HG03558 (cell line): ENCODE data around the gene SMTNL2.

Experiments
- ATAC-seq: cut with Tn5 transposase; IDR thresholded peaks from one replicate; pipeline ENCODE4 v1.9.1; 2021; ENCODE audit warnings: moderate number of reproducible peaks; ENCODE audit not compliant: unreplicated experiment; ENCODE audit errors: extremely low read depth

SMTNL2 gene

DNA sequence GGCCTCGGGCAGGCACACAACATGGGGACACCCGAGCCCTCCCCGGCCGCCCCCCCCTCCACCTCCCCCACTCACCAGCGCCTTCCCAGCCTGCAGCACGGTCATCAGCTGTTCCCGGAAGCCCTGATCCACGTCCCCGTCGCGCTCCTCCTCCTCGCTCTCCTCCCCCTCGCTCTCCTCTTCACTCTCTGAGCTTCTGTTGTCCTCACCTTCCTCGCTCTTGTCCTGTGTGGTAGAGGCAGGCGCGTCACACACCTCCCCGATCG lies 39.4 kb upstream of the SMTNL2 start:
- no peak for ATAC-seq

DNA sequence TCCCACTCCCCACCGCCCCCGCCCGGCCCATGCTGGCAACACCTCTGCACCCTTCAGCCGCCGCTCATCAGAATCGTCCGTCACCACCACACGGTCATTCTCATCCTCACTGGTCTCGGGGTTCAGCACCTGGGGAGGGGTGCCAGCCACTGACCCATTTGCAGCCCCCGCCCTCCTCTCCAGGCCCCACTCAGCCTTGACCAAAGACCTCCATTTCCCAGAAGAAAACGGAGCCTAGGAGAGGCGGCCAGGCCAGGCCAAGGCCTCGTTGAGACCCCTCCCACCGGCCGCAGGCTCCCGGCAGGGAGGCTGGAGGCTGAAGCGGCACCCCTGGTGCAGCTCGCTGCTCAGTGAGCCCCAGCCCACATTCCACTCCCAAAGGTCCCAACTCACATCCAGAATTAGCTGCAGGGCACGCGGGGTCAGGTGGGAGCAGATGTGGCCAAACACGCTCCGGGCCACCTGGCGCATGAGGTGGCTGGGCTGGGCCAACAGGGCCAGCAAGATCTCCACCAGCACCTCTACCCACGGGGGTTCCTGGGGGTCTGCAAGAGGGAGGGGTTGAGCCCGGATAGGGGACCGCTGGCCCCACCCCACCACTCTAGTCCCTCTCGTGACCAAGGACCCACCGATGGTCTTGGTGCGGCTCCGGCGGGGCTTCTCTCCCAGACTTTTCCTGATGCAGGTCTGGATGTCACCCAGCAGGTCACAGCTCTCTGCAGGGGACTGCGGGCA lies 38.9 kb upstream of the SMTNL2 start:
- no peak for ATAC-seq

DNA sequence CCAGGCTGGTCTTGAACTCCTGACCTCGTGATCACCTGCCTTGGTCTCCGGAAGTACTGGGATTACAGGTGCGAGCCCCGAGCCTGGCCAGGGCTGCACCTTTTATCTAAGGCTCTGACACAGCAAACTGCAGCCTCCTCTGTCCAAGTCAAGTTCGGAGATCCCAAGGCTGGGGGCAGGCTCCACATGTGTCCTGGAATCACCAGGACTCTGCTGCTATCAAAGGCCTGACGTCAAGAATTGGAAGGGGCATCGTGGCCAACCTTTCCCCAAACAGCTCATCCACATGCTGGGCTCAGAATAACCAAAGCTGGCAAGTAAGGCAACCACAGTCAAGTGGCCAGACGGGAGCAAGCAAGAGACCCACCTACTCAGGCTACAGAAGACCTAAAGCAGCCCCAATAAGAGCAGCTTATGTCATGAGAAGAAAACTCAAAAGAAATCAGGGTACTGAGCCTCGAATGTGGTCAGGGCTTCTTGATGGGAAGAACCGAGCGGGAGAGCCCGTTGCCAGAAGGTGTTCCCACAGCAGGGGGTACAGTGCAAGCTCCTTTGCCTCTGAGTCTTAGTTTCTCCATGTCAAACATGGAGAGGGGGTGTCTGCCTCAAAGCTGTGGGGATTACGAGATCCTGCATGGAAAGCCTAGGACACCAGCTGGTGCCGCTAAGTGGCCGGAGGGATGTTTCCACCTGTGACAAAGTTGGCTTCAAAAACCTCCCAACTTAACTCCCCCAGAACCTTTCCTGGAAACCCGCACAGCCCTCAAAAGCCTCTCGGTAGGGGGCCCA lies 37.0 kb upstream of the SMTNL2 start:
- ATAC-seq, result no peak

DNA sequence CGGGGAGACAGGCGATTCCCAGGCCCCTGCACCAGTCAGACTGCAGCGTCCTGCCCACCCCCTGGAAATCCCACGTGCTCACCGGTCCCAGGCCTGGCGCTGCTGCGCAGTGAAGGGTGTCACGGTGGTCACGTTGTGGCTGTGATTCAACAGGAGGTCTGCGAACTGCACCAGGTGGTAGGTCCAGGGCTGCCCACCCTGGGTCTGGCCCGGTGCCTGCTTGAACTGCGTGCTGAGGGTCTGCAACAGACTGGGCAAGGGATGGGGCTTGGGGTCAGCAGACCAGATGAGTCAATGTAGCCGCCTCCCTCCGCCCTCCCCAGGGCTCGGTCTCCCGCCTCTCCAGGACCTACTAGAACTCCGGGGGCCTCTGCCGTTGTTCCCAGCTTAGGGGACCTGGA lies 36.3 kb upstream of the SMTNL2 start:
- ATAC-seq, result no peak

DNA sequence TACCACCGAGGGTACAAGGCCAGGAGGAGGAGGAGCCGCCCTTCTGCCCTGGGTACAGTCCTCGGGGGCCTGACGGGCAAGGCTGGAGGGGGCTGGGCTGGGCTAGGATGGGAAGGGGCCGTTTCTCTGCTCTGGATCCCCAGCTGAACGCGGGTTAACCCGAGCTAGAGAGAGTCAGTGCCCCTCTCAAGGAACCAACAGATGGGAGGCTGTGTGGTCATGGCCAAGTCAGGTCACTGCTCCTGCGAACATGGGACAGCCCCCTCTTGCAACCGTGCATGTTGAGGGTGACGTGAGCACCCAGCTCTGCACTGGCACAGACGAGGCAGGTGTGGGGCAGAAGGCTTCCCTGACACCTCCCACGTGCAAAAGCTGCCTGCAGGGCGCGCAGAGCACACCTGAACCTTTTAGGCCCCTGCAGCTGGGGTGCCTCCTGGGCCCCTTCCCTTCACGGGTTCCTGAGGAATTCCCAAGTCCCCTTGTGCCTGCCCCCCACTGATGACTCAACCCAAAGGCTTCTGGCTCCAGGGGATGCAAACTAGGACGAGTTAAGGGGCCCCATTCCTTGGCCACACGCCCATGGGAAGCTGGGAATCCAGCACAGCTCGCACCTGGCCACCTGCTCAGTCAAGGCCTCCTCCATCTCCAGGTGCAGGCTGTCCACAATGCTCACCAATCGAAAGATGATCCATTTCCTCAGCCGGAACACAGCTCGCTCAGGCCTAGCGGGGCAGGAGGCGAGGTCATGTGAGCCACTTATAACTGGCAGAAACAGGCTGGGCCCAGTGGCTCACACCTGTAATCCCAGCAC lies 35.4 kb upstream of the SMTNL2 start:
- ATAC-seq, result no peak

DNA sequence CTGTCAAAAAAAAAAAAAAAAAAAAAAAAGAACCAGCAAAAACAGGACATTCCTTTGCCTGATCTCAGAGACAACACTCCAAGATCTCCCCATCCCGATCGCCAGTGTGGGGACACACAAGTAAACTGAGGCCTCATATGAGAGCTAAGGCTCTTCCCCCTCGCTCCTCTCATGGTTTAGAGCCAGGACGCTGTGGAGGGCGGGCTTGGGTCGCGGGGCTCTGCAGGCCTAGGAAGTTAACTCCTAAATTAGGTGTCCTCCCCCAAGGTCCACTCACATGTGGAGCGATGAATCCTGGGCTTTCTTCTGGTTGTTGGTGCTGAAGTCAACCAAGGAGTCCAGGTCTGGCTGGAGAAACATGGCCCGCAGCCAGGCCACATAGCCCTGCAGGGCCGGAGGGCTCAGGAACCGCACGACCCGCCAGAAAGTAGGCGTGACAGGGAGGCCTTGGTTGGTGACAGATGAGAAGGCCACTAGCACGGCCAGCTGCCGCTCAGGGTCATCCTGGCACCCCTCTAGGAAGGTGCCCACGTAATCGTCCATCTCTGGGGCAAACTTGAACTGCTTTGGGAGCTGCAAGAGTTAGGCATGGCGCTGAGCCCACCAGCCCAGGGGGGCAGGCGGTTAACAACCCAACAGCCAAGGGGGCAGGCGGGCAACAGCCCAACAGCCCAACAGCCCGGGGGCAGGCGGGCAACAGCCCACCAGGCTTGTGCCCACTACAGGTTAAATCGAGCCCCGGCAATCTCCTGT lies 34.4 kb upstream of the SMTNL2 start:
- ATAC-seq, result no peak

DNA sequence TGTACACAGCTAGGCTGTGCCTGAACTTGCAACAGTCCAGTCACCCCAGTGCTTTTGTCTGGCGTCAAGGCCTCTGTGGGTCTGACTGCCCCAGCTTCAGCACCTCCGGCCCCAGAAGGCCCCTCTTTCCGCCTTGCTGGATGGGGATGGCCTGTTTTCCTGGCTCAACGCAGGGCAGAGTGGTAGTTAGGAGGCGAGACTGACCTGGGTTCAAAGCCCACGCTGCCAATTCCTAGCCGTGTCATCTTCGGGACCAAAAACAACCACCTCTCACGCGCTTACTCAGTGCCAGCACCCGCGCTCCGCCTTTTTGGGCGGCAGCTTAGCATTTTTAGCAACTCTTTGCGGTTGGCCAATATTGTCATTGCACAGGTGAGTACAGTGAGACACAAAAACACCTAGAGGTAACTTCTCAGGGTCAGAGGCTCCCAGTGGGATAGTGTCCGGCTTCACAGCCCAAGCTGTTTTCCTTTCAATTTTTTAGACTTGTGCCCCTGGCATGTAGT lies 33.7 kb upstream of the SMTNL2 start:
- no peak for ATAC-seq

DNA sequence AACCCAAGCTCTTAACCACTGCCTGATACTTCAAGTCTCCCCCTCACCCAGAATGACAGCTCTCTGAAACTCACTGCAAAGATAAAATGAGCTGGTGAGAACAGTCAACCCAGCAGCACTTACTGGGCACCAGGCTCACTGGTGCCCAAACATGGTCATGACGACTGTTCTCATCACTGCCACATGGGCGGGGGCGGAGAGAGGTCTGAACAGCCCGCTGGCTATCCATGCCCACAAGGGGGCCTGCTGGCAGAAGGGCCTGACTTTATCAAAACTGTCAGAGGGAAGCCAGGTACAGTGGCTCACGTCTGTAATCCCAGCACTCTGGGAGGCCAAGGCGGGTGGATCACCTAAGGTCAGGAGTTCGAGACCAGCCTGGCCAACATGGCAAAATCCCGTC lies 33.2 kb upstream of the SMTNL2 start:
- no peak for ATAC-seq

DNA sequence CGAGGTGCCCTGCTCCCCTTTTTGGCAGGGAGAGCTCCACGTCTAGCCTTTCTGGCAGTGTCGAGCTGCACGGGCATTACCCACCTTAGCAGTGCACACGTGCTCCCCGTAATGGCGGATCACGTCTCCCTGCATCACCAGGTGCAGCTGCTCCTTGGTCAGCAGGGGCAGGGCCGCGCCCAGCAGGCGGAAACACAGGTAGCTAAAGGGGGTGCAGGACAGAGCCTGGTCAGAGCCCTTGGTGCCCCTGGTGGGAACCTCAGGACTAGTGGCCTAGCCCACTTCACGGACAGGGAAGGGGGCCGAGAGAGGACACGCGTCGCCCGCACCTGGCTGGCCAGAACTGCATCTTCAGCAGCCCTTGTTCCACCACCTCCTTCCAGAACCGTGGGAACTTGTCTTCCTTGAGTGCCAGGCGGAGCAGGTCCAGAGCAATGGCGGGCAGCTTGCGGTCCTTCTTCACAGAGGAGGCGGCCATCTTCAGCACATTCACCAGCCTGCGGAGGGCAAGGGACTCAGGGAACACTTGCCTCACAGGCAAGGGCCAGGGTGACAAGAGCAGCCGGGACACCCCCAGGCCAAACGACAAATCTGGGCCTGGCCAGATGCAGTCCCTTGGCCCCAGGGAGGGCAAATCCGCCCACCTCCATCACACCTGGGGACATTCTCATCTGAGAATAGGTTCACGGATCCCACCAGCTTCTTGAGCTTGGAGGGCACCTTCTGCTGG lies 32.4 kb upstream of the SMTNL2 start:
- ATAC-seq, result no peak

DNA sequence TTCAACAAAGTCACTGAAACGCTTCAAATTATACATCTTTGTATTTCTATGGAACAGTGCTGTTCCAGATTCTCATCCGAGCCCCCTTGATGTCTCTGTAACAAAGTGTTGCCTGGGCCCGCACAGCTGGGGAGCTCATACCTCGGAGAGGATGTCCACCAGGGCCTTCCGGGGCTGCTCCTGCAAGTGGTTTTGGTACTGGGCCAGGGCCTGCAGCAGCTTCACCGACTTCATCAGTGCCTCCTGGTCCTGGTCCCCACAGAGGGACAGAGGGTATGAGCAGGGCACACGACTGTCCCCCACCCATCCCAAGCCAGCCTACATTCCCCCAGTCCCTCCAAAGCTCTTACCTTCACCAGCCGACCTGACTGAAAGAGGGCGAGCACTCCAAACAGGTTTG lies 30.7 kb upstream of the SMTNL2 start:
- ATAC-seq, result no peak

DNA sequence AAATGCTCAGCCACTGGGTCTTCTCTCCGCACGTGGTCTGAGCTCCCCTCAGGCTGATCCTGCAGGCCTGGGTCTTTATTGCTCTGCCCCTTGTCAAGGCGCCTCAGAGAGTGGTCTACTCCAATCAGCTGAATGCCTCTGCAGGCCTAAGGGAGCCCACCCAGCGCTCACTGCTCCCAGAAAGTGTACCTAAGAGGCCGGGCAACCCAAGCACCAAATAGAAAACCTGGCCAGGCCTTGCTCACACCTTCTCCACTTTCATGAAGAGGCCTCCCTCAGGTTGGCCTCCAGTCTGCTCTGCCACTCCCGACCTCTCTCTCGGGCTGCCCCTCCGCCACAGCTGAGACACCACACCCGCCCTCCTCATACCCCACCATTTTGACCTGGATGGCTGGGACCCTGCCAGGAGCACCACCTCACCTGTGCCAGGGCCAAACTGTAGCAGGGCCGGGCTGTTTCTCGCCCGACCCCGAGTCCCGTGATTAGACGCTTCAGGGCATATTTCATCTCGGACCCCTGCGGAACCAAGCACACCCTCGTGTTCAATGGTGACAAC lies 29.8 kb upstream of the SMTNL2 start:
- no peak for ATAC-seq

DNA sequence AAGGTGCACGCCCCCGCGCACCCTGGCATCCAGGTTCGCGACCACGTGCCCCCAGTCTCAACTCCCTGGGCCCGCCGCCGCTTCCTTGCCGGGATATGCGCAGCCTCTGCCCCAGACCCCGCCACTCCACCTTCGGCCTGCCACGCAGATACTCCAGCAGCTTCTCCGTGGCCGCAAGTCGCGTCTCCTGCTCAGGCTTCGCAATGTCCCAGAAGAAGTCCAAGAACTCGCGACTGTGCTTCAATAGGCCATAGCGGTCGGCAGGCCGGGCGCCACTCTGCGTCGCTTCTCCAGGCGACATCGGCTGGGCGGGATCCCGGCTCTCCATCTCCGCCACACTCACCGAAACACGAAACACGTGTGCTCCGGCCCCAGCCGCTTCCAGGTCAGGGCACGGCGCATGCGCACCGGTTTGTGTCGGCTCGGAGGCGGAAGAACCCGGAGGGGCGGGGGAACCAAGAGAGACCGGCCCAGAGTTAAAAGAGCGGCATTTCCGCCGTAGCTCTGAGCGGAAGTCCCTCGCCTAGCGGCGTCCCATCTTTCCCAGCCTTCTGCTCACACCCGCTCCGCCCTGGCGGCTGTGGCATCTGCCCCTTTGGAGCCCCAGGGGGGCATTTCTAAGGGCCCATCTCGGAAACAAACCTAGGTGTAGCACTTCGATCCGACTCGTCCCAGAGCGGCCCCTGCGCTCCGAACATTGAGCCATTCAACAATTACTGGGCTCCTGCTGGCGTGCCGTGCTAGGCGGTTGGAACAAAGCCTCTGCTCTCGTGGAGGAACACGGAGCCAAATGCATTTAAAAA lies 29.1 kb upstream of the SMTNL2 start, which contains the start of gene MYBBP1A:
TSS of gene MYBBP1A (minus strand) at position 388 of the 803 bp plus-strand sequence. CDS start at position 328, 60 bp downstream.
- peak; percentile 50 for ATAC-seq

DNA sequence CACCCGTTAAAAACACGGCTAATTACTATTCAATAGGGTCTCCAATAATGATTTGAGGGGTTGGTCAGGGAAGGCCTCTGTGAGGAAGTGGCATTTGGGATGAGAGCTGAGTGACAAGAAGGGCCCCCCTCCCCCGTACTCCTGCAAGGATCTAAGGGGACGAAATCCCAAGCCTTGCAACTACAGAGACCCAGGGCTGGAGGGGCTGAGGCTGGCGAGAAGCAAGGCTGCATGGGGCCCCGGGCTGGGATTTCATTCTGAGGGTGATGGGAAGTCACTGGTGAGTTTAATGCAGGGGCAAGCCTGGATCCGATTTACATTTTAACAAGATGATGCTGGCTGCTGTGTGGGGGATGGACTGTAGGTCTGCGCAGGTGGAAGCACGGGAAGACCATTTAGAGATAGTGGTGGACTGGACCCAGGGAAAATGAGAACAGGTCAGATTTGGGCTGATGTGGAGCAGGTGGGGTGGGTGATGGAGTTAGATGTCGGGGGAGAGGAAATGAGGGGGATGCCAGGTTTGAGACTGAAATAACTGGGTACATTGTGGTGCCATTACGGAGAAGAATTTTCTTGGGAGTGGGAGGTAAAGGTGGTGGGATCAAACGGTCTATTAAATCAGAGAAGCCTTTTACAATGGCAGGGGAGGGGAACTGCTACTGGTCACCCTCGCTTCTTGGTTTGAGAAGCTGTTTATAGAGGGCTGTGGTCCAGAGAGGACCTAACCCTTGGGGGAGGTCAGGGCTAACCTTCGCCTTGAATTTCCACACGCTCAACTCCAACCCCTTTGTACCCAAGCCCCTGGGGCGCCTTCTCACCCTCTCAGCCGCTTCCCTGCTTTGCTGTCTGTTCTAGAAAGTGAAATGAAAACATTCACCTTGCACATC lies 28.2 kb upstream of the SMTNL2 start:
- ATAC-seq, result no peak

DNA sequence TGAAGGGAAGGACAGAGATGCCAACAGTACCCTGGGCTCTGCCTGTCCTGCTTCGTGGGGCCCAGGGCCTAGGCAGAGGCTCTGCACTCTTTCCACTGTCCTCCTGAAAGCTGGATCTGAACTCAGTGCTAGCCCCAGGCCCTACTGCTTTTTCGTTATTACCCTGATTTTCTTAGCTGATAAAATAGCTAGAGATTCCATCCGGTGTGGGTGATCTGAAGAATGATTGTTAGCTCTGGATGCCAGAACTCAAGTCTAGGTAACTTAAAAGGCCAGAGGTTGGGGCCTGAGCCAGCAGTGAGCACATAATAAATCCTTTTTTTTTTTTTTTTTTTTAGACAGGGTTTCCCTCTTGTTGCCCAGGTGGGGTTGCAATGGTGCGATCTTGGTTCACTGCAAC lies 27.3 kb upstream of the SMTNL2 start:
- ATAC-seq, result no peak

DNA sequence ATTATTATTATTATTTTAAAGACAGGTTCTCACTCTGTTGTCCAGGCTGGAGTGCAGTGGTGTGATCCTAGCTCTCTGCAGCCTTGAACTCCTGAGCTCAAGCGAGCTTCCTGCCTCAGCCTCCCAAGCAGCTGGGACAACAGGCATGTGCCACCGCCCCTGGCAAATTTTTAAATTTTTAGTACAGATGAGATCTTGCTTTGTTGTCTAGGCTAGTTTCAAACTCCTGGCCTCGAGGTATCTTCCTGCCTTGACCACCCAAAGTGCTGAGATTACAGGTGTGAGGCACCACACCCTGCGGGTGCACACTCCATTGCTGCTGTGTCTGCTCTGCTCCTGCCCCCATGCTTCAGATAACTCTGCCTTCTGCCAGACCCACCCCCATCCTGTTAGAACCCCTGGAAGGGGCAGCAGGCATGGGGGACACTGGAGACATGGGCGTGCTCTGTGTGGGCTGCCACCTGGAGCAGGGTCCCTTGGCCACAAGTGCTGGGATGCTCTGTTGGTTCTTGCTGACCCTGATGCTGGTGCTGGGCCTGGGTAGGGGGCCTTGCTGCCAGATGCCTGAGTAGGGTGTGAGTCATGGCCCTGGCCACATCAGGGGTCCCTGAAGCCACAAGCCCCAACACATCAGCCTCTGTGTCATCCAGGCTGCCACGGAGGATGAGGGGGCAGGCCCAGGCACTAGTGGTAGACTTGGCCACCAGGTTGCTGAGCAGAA lies 26.5 kb upstream of the SMTNL2 start:
- ATAC-seq, result no peak

DNA sequence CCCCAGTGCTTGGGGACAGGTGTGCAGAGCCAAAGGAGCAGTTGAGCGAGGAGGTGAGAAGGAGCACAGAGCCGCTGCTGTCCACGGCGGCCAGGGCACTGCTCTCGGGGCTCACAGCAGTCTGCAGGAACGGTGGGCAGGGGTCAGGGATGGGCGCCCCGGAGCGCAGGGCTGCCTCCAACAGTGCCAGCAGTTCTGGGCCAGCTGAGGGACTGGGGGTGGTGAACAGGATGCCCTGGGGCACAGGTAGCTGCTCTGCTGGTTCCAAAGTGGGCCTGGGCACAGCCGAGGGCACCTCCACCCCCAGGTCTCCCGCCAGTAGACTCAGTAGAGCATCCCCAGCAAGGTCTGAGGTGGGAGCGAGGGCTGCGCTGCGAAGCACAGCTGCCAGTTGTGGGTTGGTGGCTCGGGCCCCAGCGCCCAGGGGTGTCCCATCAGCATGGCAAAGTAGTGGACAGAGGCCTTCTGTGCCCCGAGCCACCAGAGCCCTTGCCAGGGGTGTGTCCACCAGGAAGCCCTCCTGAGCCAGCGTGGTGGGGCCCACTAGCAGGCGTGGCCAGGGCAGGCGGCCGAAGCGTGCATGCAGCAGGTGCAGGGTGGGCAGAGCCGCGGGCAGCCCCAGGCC lies 25.9 kb upstream of the SMTNL2 start:
- no peak for ATAC-seq
